Endodermal cell (in vitro differentiated cells): ENCODE results near the gene KIAA0586. TPM values are rescaled to one million over a fixed set of nuclear protein-coding genes. Genes with fewer than 3 reads are reported as not detected.

Experiments used
- DNase-seq: peaks from one replicate; pipeline ENCODE4 v3.0.0-alpha.2; 2017
- H3K27ac ChIP-seq: 2 replicates; pipeline ENCODE4 v1.5.1; 2013; ENCODE audit warnings: mild to moderate bottlenecking, low read depth, low read length, moderate library complexity
- H3K27me3 ChIP-seq: 2 replicates; pipeline ENCODE4 v1.6.1; 2013; ENCODE audit warnings: mild to moderate bottlenecking, low read length, moderate library complexity; ENCODE audit not compliant: insufficient read depth, control insufficient read depth, poor library complexity, severe bottlenecking
- H3K36me3 ChIP-seq: 2 replicates; pipeline ENCODE4 v1.7.0; 2013; ENCODE audit warnings: mild to moderate bottlenecking, low read length, moderate library complexity; ENCODE audit not compliant: control insufficient read depth, insufficient read depth
- H3K4me1 ChIP-seq: one replicate; pipeline ENCODE4 v1.7.0; 2013; ENCODE audit warnings: low read length; ENCODE audit not compliant: control insufficient read depth, insufficient read depth
- H3K4me3 ChIP-seq: 2 replicates; pipeline ENCODE4 v1.5.1; 2013; ENCODE audit warnings: mild to moderate bottlenecking, low read length, moderate library complexity
- H3K9ac ChIP-seq: 2 replicates; pipeline ENCODE4 v1.6.1; 2013; ENCODE audit warnings: mild to moderate bottlenecking, low read length, moderate library complexity; ENCODE audit not compliant: poor library complexity, severe bottlenecking; ENCODE audit errors: extremely low read depth
- H3K9me3 ChIP-seq: 2 replicates; pipeline ENCODE4 v1.6.1; 2013; ENCODE audit warnings: mild to moderate bottlenecking, low read length, moderate library complexity; ENCODE audit not compliant: control insufficient read depth
- H3K27ac Mint-ChIP-seq: 2 replicates; pipeline ENCODE4 v1.8.0; 2020; ENCODE audit warnings: mixed read lengths
- H3K27me3 Mint-ChIP-seq: 2 replicates; pipeline ENCODE4 v1.8.0; 2021; ENCODE audit warnings: mild to moderate bottlenecking, mixed read lengths; ENCODE audit not compliant: insufficient read depth
- H3K36me3 Mint-ChIP-seq: 2 replicates; pipeline ENCODE4 v1.8.0; 2020; ENCODE audit warnings: low read depth, mixed read lengths
- H3K4me1 Mint-ChIP-seq: 2 replicates; pipeline ENCODE4 v1.8.0; 2020; ENCODE audit warnings: mixed read lengths
- H3K4me3 Mint-ChIP-seq: 2 replicates; pipeline ENCODE4 v1.8.0; 2020; ENCODE audit warnings: mild to moderate bottlenecking, moderate library complexity, mixed read lengths
- H3K9me3 Mint-ChIP-seq: 2 replicates; pipeline ENCODE4 v1.8.0; 2020; ENCODE audit warnings: mild to moderate bottlenecking, mixed read lengths
- CTCF ChIP-seq: fragments of 200-600 bp; sonication (generic); conservative IDR thresholded peaks from 2 replicates; pipeline ENCODE4 v1.5.0; 2021; ENCODE audit warnings: antibody characterized with exemption, mild to moderate bottlenecking
- WGBS, 2 experiments: methylation state at CpG; one replicate each; pipeline versions ENCODE4 v1.1.5 to v1.1.7; 2013; ENCODE audit warnings: missing lambda C conversion rate in 2 of 2, mixed read lengths in 1 of 2; ENCODE audit not compliant: insufficient coverage in 1 of 2, insufficient read length in 1 of 2; 5-methylcytosine and 5-hydroxymethylcytosine counted together
- total RNA-seq, 2 donors: library from RNA; stranded (reverse); fragmentation: NEBNext Ultra II Directional in 1 of 2; extraction: Animal tissue kit (Norgen Biotek cat#: 25700) in 1 of 2; gene quantifications; 2 replicates in 1 of 2; 3 replicates in 1 of 2; pipeline ENCODE4 v1.2.1, GENCODE V29; 2021

Gene KIAA0586
- total RNA-seq, 2 donors from 2014 or later: 14.2 to 26.4 TPM

DNA sequence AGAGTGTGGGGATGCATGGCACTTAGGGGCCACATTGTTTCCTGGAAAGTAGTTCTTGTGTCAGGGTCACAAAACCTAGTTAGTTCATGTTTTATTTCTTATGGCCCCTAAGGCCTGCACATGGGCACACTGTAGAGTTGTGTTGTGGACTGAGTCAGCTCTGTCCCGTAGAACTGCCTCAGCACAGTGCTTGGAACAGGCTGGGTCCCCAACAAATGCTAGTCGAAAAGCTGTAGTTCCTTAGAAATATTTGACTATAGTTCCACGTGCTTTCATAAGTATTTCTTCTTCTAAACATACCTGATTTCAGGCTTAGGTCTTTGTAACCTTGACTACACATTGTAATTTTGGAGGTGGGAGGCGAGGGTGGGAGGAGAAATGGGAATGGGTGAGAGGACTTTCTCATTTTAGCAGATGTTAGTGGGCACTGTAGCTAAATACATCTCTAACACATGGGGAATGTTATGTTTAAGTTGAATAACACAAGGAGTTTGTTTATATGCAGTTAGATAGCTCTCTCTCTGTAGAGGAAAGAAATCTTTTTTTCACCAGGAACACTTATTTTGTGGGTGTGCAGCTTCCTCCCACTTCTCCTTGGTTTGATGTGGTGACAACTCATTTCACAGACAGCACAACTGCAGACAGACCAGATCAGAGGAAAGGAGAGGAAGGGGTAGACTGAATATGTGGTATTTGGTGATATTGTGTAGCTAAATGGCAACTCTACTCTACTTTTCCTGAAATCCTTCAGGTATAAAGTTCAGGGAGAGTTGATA is 170.7 kb downstream of the KIAA0586 start:
- H3K4me1 Mint-ChIP-seq: no peaks in the 10 kb centered on the region
- no peaks in the 10 kb centered on the region for H3K27me3 Mint-ChIP-seq
- H3K9me3 Mint-ChIP-seq: no peaks in the 10 kb centered on the region
- DNase-seq: no peak
- Histone ChIP-seq H3K9ac (no peak overlapping the region), H3K9me3 (no peaks in the 10 kb centered on the region), H3K36me3 (no peaks in the 10 kb centered on the region), H3K27ac (no peak overlapping the region), H3K4me1 (no peaks in the 10 kb centered on the region), H3K4me3 (no peak overlapping the region), H3K27me3 (no peaks in the 10 kb centered on the region)
- H3K4me3 Mint-ChIP-seq: no peak overlapping the region
- no peaks in the 10 kb centered on the region for H3K36me3 Mint-ChIP-seq
- 90 to 91% methylated on average over 2 to 4 of the region's 4 CpGs for WGBS, 2 experiments
- H3K27ac Mint-ChIP-seq: no peak overlapping the region
- no peak for TF ChIP-seq CTCF

DNA sequence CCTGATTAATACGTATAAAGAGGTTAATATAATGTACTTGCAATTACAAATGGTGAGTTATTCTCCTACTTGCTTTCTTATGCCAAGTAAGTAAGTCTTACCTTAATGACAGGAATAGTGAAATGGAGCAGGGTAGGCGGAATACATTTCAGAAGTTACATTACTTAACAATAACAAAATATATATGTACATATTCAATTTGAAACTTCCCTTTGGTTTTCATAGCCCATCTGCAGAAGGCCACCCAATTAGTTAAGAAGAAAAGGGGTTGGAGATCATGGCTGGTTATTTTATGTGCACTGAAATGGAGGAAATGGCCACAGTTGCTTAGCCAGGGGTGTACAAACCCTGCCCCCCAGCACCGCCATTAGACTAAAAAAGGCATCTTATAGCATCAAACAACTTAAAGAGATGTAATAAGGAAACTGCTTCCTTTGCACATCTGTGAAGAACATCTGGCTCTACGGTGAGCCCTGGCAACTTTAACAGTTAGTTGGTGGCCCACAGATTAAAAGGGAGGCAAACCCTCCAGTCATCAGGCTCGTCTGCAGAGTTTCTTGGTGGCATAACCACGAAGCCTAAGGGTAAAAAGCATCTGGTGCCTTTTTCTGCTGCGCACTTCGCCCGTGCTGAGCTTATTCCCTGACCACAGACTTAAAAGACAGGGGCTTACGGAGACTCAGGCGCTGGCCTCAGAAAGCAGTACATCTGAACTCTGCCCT is 171.4 kb downstream of the KIAA0586 start:
- no peak overlapping the region for H3K4me3 ChIP-seq
- Mint-ChIP-seq H3K36me3 (no peaks in the 10 kb centered on the region), H3K9me3 (no peaks in the 10 kb centered on the region), H3K4me1 (no peaks in the 10 kb centered on the region), H3K4me3 (no peak overlapping the region), H3K27ac (no peak overlapping the region), H3K27me3 (no peaks in the 10 kb centered on the region)
- H3K9me3 ChIP-seq: no peaks in the 10 kb centered on the region
- WGBS, 2 experiments: 87 to 92% methylated on average over 6 to 10 of the region's 11 CpGs
- H3K4me1 ChIP-seq: no peaks in the 10 kb centered on the region
- no peak for DNase-seq
- H3K36me3 ChIP-seq: no peaks in the 10 kb centered on the region
- no peak for TF ChIP-seq CTCF
- no peaks in the 10 kb centered on the region for H3K27me3 ChIP-seq
- H3K9ac ChIP-seq: no peak overlapping the region
- no peak overlapping the region for H3K27ac ChIP-seq

DNA sequence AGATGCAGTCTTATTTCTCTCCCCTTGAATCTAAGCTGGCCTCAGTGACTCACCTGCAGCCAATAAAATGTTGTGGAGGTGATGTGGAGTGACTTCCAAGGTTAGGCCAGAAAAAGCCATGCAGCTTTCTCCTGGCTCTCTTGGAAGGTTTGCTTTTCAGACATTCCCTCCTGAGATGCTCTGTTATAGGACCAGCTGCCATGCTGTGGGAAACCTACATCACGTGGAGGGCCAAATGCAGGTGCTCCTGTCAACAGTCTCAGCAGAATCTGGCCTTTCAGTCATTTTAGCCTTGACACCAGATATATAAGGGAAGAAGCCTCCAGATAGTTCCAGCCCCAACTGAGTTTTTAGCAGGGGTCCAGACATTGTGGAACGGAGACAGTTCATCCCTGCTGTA is 172.2 kb downstream of the KIAA0586 start:
- H3K27ac ChIP-seq: no peak overlapping the region
- H3K9ac ChIP-seq: no peak overlapping the region
- no peaks in the 10 kb centered on the region for H3K36me3 Mint-ChIP-seq
- no peaks in the 10 kb centered on the region for H3K27me3 Mint-ChIP-seq
- no peaks in the 10 kb centered on the region for H3K4me1 ChIP-seq
- H3K4me3 ChIP-seq: no peak overlapping the region
- H3K4me3 Mint-ChIP-seq: no peak overlapping the region
- H3K36me3 ChIP-seq: no peaks in the 10 kb centered on the region
- H3K9me3 ChIP-seq: no peaks in the 10 kb centered on the region
- 79 to 89% methylated on average over 2 of the region's 2 CpGs for WGBS, 2 experiments
- no peak for DNase-seq
- H3K27me3 ChIP-seq: no peaks in the 10 kb centered on the region
- TF ChIP-seq CTCF: no peak
- H3K27ac Mint-ChIP-seq: no peak overlapping the region
- H3K9me3 Mint-ChIP-seq: no peaks in the 10 kb centered on the region
- H3K4me1 Mint-ChIP-seq: no peaks in the 10 kb centered on the region

Other genes starting within 250 kb of the KIAA0586 start
- 10 to 100 TPM; 53.2 to 53.8 TPM for gene ACTR10, start 227.6 kb upstream of the KIAA0586 start, total RNA-seq
- 100 to 1,000 TPM; 279 to 291 TPM for gene PSMA3, start 182.9 kb upstream of the KIAA0586 start, total RNA-seq
- gene ARID4A, start 129.2 kb upstream of the KIAA0586 start, total RNA-seq: 10 to 100 TPM; 22.1 to 24.5 TPM
- gene TOMM20L, start 31.8 kb upstream of the KIAA0586 start, total RNA-seq: not detected
- 10 to 100 TPM; 29.4 to 34.2 TPM for gene TIMM9, start 188 bp upstream of the KIAA0586 start, total RNA-seq
- 1 to 10 TPM in 1 of 2 donors, under 1 TPM in 1; 0.42 to 4.2 TPM for gene DACT1, start 210.2 kb downstream of the KIAA0586 start, total RNA-seq